Measurements from ENCODE around the gene TALDO1.
A peak's percentile ranks its signal among the peaks of the same experiment; 100 is the strongest.
"Not testable (repeated sequence)": the region's sequence is repeated elsewhere in the genome, so short reads cannot be mapped to it uniquely, and the experiment has no call there.

Gene TALDO1

GRCh38 chr11:719214-720016, 27.8 kb upstream of the TALDO1 start:
- no peak for DNase-seq

GRCh38 chr11:720017-720641, 27.1 kb upstream of the TALDO1 start:
- DNase-seq: no peak

- peak; percentile 64 for DNase-seq
Measured at GRCh38 chr11:720642-721246, 26.5 kb upstream of the TALDO1 start.

- no peak for DNase-seq
Measured at GRCh38 chr11:721247-721740, 26.0 kb upstream of the TALDO1 start.

- DNase-seq: peak; percentile 56
Measured at GRCh38 chr11:721741-722345, 25.4 kb upstream of the TALDO1 start.

DNA sequence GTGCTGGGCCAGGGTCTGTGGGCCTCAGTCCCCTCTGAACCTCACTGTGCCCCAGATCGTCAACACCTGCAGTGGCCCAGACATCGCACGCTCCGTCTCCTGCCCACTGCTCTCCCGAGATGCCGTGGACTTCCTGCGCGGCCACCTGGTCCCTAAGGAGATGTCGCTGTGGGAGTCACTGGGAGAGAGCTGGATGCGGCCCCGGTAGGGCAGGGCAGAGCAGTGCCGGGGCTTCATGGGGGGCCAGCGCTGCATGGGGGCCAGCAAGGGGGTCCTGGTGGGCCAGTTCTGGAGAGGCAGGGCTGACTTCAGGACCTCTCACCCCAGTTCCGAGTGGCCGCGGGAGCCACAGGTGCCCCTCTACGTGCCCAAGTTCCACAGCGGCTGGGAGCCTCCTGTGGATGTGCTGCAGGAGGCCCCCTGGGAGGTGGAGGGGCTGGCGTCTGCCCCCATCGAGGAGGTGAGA, 24.9 kb upstream of the TALDO1 start:
- no peak for DNase-seq

DNA sequence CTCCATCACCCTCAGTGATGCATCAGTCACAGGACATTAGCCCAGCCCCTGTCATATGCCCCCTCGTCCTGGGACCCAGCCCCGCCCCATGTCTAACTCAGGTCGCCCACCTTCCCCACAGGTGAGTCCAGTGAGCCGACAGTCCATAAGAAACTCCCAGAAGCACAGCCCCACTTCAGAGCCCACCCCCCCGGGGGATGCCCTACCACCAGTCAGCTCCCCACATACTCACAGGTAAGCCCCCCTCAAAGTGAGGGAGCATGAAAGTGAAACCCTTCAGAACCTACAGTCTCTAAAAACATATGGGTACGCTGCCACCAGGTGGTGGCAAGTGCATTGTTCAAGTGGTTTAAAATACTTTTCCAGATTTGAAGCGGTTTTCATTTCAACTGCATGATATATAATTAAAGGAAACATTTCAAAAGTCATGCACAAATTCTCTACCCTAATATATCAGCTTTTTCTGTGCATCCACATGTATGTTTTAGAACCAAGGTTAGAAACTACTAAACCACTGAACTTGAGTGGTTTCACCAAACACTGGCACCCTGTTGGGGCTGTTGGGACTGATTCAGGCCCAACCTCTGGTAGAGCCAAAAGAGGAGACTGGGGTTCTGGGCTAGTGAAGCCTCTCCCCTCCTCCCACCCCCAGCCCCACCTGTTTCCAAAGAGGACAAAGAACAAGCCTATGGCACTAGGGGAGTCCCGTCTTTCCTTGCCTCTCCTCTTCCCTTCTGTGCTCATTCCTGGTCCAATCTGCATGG, 24.0 kb upstream of the TALDO1 start:
- DNase-seq: peak; percentile 36

DNA sequence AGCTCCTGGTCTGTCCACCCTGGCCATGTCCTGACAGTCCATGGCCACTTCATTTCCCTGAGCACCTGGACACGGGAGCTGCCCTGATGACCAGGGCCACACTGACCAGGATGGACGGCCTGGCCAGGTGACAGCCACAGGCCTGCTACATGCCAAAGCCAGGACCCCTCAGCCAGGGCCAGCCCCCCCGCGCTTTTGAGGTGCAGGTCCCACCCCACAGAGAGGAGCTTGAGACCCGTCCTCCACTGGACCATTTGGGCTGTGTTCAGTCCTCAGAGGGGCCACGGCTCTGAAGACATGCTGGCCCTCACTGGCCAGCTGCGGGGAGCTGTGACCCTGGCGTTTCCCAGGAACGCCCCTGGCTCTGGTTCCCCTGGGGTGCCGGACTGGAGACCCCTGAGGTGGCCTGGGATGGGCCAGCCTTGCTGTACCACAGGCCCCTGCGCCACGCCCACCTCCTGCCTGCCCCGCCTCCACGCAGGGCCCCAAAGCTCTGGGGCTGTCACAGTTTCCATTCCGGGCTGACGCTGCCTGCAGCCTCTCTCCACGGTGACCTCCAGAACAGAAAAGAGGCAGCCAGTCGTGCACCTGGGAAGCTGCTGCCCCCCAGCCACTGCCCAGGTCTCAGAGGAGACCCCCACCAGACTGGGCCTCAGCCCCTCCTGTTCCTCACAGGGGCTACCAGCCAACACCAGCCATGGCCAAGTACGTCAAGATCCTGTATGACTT, 23.1 kb upstream of the TALDO1 start:
- no peak for DNase-seq

DNA sequence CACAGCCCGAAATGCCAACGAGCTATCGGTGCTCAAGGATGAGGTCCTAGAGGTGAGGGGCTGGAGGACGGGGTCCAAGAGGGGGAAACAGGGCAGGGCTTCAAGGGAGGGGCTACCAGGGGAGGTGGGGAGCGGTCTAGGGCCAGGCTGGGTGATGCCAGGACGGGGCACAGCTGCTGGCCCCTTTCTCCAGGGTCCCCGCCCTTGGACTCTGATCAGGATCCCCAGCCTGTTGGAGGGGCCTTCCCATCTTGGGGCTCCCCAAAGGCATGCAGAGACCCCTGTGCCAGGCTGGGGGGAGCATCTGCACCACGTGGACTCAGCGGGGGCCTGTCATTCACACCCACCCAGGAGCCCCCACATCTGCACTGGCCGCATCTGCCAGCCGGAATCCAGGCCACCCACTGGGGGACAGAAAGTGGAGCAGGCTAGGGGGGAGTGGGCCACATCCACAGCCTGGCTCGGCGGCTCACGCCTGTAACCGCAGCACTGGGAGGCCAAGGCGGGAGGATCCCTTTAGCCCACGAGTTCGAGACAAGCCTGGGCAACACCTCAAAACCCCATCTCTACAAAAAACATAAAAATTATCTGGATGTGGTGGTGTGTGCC, 22.4 kb upstream of the TALDO1 start:
- no peak for DNase-seq

DNA sequence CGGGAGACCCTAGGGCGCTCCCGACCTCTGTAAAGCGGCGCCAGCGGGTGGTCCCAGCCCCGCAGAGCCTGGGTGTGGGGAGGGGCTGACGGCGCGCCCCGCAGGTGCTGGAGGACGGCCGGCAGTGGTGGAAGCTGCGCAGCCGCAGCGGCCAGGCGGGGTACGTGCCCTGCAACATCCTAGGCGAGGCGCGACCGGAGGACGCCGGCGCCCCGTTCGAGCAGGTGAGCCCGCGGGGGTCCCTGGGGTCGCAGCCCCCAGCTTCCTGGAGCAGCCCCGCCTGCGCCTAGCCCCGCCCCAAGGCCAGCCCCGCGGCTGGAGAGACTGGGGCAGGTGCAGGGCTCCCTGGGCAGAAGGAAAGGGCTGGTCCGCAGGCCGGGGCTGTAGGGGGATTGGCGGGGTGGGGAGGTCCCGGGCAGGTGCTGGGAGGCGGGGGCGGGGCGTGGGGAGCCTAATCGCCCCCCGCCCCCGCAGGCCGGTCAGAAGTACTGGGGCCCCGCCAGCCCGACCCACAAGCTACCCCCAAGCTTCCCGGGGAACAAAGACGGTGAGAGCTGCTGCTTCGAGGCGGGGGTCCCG, 21.6 kb upstream of the TALDO1 start:
- no peak for DNase-seq

- peak; percentile 47 for DNase-seq
Measured at GRCh38 chr11:726278-727220, 20.7 kb upstream of the TALDO1 start.

DNA sequence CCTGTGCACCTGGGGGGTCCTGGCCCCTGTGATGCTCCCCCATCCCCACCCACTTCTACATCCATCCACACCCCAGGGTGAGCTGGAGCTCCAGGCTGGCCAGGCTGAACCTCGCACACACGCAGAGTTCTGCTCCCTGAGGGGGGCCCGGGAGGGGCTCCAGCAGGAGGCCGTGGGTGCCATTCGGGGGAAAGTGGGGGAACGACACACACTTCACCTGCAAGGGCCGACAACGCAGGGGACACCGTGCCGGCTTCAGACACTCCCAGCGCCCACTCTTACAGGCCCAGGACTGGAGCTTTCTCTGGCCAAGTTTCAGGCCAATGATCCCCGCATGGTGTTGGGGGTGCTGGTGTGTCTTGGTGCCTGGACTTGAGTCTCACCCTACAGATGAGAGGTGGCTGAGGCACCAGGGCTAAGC, 20.0 kb upstream of the TALDO1 start:
- DNase-seq: no peak

DNA sequence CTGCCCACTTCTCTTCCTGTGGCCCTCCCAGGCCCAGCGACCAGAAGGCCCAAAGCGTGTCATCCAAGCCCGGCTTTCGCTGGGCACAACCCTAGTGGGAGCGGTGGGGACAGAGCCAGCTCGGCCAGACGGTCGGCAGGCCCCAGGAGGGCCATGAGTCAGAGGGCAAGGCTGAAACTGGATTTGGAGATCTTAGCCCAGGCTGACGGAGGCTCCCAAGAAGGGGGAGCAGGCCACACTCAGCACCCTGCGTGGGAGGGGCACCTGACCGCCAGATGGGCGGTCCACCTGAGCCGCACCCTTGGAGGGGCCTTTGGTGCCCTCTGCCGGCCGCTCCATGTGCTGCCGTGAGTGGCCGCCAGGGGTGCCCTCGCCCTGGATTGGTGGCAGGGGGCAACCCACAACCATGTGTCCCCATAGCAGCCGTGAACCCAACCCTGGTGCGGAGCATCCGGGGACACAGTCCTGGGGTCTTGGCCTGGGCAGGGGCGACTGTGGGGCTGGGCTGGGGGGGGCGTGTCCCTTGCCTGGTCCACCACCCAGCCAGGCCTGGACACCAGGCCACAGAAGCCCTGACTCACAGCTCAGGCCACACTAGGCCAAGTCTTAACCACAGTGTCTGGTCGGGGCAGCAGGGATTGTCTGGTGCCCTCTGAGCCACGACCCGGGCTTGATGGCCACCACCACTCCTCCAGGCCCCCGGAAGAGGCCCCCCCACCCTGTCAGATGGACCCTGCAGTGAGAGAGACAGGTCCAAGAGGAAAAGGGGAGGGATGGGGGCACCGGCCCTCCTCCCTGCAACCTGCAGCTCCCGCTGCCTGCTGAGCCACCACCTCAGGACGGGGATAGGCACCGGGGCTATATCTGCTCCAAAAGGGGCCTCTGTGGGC, 19.2 kb upstream of the TALDO1 start:
- peak; percentile 79 for DNase-seq

- no peak for DNase-seq
Measured at GRCh38 chr11:728901-729491, 18.3 kb upstream of the TALDO1 start.

- DNase-seq: no peak
Measured at GRCh38 chr11:729492-730074, 17.7 kb upstream of the TALDO1 start.

- no peak for DNase-seq
Measured at GRCh38 chr11:733072-733471, 14.2 kb upstream of the TALDO1 start.

DNA sequence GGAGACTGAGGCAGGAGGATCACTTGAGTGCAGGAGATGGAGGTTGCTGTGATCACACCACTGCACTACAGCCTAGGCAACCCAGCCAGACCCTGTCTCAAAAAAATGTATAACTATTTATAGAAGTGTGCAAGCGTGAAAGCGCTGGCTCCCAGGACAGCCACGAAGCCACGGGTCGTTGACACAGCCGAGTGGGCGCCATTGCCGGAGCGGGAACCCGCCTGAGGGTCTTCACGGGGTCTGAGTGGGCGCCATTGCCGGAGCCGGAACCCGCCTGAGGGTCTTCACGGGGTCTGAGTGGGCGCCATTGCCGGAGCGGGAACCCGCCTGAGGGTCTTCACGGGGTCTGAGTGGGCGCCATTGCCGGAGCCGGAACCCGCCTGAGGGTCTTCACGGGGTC, 12.7 kb upstream of the TALDO1 start:
- not testable (repeated sequence) for DNase-seq

GRCh38 chr11:737366-737765, 9.9 kb upstream of the TALDO1 start:
- no peak for DNase-seq
